ENCODE measurements around the gene TMEM121.

TMEM121 gene

DNA sequence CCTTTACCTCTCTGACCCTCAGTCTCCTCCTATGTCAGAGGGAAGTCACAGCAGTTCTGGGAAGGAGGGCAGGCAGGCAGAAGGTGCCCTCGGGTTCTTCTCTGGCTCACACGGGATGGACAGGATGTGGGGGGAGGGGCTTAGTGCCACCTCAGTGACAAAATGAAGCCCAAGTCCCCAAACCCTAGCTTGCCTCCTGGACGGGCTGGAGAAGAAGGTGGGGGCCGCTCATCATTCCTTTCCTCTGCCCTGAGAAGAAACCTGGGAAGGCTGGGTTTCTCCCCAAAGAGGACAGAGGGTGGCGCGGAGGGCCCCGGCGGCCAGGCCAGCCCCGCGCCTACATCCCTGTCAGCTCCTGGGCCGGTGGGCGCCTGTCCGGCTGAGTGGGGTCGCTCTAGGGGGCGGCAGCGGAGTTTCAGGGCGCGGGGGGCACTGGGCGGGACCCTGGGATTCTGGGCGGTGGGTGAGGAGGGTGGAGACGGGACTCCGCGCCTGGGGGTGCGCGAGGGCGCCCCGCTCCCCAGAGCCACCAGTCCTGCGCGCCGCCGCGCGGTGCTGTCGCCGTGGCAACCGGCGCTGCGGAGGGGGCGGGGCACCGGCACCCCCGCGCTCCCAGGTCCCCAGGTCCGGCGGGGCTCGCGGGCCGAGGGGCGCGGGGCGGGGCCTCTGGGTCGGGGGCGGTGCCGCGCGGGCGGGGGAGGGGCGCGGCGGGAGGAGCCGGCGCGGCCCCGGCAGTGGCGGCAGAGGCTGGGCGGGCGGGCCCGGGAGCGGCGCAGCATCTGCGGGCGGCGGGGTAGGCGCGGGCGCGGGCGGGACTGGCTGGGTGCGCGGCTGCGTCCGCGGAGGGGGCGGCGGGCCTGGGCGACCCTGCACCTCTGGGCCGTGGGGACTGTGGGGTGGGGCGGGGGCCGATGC is at the start of gene TMEM121:
Gene TMEM121, plus strand, starts transcription at position 723 of the 915 bp plus-strand sequence. CDS start 2,252 bp downstream, outside the sequence.
- DNase-seq (ENCODE audit: low read depth), result no peak
- H3K4me3 ChIP-seq (ENCODE audit: low read depth, low read length), result peak within 1 kb of the TSS; percentile 70

DNA sequence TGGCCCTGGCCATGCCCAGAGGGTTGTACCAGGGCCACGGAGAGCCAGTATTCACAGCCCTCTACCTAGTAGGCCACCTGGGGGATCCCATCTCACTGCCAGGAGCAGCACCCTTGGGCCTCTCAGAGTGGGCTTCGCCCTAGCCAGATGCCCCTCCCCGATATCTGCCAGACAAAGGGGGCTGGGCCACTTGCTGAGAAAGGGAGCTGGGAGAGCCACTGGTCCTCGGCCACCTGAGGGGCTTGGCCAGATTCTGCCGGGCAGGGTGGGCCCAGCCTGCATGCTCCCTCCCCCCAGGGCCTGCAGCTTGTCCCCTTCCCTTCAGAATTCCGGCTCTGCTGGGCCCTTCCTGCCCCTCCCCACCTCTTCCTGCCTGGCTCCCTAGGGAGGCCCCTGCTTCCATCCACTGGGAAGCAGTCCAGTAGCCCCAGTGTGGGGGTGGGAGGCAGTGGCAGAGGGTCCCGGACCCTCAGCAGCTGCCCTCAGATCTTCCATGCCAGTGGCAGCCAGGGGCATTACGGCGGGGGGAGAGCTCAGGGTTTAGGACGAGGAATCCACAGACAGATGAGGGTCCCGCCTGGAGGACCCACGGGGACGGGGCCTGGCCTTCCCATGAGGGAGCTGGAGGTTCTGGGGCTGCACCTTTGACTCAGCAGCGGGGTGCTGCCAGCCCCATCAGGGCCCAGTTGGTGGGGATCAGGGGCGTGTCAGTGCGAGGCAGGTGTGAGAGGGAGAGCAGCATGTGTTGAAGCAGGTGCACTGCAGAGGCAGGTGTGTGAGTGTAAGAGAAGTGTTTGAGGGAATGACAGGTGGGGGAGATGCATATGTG is 49.3 kb upstream of the TMEM121 start:
- no peak for DNase-seq (ENCODE audit: low read depth)
- H3K4me3 ChIP-seq (ENCODE audit: low read depth, low read length), result peak overlapping the region; percentile 64

DNA sequence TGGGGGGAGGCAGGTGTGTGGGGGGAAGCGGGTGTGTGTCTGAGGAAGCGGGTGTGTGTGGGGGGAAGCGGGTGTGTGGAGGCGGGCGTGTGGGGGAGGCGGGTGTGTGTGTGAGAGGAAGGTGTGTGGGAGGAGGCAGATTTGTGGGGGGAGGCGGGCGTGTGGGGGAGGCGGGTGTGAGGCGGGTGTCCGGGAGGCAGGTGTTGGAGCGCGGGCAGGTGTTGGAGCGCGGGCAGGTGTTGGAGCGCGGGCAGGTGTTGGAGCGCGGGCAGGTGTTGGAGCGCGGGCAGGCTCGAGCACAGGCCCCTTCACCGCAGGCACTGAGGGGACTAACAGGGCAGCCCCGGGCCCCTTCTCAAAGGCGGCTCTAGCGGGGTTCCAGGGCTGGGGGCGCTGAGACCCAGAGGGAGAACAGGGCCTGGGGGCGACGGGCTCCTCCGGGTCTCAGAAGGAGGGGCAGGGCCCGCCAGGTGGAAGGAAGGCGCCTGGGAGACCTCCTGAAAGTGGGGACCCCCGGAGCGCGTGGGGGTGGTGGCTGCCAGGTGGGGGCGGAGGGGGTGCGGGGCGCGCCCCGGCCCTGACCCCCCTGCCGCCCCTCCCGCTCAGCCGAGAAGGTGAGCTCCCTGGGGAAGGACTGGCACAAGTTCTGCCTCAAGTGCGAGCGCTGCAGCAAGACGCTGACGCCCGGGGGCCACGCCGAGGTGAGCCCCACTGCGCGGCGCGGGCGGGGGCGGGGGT is 48.6 kb upstream of the TMEM121 start:
- no peak for DNase-seq (ENCODE audit: low read depth)
- no peak overlapping the region for H3K4me3 ChIP-seq (ENCODE audit: low read depth, low read length)

DNA sequence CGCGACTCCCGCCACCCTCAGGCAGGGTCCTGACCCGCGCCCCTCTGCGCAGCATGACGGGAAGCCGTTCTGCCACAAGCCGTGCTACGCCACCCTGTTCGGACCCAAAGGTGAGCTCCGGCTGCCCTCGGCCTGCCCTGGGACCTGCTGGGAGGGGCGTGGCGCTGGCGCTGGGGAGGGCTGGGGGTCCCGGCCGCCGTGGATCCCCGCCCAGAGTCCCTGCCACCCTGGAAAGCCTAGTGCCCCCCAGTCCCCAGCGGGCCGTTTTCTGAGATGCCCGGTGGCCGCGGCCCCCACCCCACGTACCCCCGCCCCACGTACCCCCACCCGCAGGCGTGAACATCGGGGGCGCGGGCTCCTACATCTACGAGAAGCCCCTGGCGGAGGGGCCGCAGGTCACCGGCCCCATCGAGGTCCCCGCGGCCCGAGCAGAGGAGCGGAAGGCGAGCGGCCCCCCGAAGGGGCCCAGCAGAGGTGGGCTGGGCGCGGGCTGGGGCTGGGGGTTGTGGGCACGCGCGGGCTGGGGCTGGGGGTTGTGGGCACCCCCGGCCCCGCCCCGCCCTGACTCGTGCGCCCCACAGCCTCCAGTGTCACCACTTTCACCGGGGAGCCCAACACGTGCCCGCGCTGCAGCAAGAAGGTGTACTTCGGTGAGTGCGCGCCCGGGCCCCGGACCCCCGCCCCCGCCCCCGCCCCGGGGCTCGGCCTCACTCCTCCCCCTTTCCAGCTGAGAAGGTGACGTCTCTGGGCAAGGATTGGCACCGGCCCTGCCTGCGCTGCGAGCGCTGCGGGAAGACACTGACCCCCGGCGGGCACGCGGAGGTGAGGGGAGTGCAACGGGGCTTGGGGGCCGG is 47.8 kb upstream of the TMEM121 start:
- DNase-seq (ENCODE audit: low read depth), result no peak
- H3K4me3 ChIP-seq (ENCODE audit: low read depth, low read length), result no peak overlapping the region

DNA sequence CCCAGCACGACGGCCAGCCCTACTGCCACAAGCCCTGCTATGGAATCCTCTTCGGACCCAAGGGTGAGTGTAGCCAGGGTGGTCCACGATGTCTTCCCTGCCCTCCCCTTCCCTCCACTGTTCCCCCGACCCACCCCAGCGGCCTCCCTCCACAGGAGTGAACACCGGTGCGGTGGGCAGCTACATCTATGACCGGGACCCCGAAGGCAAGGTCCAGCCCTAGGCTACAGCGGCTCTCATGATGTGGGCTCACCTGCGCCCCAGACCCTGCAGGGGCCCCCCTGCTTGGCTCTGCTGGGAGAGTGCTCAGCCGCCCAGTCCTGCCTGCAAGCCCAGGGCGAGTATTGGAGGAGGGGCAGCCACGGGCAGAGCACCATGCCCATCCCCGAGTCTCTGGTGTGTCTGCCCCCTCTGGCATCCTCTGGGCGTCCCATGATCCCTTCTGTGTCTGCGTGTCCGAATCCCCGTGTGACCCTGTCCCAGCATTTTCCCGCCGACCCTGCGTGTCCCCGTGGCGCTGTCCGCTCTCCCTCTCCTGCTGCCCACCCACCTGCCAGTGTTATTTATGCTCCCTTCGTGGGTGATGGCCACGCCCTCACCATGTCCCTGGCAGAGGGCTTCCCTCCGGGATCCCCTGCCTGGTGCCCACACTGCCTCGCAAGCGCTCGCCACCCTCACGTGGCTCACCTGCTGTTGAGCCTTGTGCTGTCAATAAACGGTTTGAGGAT is 46.8 kb upstream of the TMEM121 start:
- no peak overlapping the region for H3K4me3 ChIP-seq (ENCODE audit: low read depth, low read length)
- DNase-seq (ENCODE audit: low read depth), result no peak

DNA sequence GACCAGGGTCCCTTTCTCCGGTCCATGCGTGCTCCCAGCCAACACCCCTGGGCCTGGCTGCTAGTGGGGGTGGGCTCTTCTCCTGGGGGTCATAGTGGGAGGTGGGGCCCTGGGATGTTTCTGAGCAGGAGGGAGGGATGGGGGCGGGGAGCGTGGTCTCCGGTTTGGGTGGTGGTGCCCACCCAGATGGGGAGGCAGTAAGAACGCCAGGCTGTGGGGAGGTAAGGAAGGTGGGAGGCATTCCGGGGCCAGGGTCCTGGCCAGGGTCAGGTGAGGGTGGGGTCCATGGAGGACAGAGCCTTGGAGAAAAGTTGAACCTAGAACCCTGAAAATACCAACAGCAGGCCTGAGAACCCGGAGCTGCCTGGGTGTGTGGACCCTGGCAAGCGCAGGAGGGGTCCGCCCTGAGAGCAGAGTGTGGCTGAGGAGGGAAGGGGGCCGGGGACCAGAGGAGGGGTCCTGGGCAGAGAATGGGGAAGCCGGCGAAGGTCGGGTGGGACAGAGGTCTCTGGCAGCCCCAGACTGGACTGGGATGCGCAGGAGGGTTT is 46.1 kb upstream of the TMEM121 start:
- DNase-seq (ENCODE audit: low read depth), result no peak
- no peak overlapping the region for H3K4me3 ChIP-seq (ENCODE audit: low read depth, low read length)

DNA sequence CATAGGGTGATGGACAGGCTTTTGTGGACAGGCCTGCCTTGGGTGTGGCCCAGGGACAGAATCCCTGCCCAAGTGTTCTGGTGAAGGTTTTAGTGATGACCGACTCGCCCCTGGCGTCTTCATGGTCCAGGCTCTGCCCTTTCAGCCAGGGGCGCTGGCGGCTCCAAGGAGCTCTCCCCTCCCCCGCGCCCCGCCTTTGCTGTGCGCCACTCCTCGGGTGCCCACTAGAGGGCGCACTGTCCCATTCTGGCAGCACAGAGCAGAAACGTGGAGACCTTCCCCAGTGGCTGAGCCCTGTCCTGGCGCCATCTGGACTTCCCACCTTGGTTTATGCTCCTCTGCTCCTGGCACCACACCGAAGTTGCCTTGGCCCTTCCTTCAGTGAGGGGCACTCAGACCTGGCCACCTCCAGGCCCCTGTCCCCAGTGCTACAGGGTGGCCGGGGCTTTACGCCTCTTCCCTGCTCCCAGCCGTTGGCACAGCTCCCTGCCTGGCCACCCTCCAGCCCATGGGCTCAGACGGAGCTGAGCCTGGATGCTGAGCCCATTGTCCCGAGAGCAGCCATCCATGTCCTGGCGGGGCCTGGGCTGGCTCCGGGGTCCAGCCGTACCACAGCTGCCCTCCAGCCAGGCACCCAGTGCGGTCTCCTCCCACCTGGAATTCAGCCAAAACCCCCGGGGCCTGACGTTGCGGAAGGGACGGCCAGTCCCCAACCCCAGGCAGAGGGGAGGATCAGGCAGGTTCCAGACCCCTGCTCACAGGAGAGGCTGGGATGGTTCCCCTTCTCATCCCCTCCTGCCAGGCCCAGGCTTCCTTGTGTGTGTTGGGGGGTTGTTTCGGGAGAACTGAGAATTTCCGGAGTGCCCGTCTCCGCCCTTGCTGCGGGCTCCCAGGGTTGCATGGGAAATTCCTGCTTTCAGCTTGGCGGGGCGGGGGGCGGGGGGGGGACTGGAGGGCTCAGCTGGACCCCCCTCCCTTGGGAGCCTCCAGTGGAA is 45.3 kb upstream of the TMEM121 start:
- DNase-seq (ENCODE audit: low read depth), result no peak
- H3K4me3 ChIP-seq (ENCODE audit: low read depth, low read length), result peak overlapping the region; percentile 44

DNA sequence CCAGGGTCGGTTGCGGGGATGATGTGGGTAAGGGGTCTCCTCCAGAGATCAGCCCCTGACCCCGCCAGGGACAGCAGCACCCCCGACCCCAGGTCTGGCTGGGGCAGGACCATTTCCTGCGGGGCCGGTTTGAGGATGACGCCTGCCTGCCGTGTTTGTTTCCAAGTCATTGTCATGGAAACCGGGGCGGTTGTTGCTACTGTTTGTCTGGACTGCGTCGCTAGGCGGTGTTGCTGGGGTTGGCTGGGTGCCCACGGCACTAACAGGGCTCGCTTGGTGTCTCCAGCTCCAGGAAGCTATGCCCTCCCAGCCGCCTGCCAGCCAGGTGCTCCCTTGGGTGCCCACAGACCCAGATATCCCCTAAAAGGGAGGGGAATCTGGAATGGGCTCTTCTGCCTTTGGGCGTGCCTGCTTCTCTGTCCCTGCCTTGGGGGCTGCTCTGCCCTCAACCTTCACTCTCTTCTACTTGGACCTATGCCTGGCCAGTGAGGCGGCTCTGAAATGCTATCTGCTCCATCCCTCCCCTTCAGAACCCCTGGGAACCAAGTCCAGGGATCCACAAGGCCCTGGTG is 44.4 kb upstream of the TMEM121 start:
- peak overlapping the region; percentile 44 for H3K4me3 ChIP-seq (ENCODE audit: low read depth, low read length)
- DNase-seq (ENCODE audit: low read depth), result peak; percentile 84

DNA sequence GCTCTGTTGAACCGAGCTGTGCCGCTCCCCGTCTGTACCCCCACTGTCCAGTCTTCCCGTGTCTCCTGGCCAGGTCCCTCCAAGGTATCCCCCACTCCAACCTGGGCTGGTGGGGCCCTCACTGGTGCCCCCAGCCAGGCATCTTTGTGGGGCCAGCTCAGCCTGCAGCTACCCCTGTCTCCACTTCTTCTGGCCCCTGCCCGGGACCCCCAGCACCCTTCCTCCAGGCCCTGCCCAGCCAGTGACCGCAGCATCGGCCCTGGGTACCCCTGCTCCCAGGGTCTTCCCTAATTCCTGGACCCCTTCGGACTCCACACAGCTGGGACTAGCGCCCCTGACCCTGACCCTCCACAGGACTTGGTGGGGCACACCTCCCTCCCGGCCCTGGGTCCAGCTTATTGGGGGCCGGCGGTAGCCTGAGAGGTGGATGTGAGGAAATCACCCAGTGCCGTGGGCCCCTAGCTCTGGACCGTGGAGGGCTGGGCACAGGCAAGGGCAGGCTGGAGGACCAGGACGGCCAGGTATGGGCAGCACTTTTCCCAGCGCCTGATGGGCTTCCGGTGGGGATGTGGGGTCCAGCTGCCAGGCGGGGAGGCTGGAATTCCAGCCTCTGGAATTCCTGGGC is 43.8 kb upstream of the TMEM121 start:
- no peak overlapping the region for H3K4me3 ChIP-seq (ENCODE audit: low read depth, low read length)
- DNase-seq (ENCODE audit: low read depth), result no peak

DNA sequence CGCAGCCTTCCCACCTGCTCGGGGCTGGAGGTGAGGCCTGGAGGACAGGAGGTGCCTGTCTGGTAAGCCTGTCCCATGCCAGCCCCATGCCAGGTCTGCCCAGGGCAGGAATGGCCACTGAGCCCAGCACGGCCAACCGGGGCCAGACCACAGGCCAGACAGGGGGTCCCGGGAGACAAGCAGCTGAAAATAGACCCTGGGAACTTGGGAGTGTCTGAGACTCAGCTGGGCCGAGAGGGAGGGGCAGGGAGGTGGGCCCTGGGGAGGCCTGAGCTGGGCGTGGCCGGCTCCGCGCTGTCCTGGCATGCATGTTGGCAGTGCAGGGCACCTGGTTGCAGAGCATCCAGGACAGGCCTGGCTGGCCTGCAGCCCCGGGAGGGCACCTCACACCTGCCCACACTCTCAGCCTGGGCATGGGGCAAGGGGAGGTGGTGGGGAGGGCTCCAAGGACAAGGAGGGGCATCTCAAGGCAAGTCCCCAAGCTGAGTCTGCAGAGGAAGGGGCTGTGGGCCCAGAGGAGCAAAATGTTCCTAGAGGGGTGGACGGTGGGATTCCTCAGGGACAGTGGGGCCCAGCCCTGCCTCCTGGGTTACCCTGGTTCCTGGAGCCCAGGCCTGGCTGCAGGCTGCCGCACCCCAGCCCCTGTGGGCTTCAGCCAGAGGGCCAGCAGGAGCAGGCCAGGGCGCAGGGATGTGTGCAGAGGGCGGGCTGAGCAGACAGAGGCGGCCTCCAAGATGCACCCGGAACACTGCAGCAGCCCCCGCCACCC is 42.9 kb upstream of the TMEM121 start:
- no peak overlapping the region for H3K4me3 ChIP-seq (ENCODE audit: low read depth, low read length)
- DNase-seq (ENCODE audit: low read depth), result no peak

DNA sequence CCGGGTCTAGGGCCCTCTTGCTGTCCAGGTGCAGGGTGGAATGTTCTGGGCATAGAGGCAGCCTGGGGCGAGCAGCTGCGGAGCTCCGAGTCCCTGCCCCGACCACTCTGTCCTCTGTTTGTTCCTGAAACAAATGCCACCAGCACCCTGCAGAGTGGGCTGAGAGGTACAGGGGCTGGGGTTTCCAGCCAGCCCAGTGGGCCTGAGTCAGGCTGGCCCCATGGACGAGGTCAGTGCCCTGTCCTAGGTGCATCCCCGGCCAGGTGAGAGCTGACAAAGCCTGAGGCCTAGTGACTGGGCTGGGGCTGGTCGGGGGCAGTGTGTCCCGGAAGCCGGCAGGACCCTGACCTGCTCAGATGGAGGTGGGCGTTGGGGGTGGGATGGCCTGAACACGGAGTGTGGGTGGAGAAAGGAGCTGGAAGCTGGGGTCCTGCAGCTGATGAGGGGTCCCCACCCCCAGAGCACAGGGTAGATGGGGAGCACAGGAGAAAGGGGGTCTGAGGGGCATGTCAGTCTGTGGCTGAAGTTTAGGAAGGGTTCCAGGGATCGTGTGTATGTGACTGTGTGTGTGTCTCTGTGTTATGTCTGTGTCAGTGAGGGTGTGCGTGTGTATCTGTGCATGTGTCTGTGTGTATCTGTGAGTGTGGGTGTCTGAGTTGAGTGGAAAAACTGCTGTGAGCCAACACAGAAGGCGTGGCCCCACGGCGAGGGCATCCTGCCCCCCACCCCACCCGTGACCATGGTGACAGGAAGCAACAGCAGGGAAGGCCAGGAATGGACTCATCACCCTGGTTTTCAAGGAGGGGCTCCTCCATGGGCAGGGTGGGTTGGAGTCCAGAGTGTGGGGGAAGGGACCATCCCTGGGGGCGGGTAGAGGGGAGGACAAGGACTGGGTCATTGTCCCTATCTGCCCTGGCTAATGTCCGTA is 42.0 kb upstream of the TMEM121 start:
- DNase-seq (ENCODE audit: low read depth), result no peak
- H3K4me3 ChIP-seq (ENCODE audit: low read depth, low read length), result no peak overlapping the region

DNA sequence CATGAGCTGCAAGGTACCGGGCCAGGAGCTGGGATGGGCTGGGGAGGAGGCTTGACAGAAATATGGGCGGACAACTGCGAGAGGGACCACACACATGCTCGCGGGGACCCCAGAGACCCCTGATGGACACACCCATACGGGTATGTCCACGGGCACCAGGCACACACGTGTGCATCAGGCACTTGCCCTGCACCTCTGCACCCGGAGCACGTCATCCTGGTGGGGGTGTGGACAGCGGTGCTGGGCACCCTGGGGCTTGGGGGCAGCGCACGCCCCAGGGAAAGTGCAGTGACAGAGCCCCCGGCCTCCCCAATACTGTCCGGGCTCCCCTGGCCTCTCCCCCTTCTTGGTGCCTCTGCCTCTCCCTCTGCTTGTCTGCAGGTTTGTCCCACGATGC is 41.4 kb upstream of the TMEM121 start:
- no peak overlapping the region for H3K4me3 ChIP-seq (ENCODE audit: low read depth, low read length)
- no peak for DNase-seq (ENCODE audit: low read depth)

DNA sequence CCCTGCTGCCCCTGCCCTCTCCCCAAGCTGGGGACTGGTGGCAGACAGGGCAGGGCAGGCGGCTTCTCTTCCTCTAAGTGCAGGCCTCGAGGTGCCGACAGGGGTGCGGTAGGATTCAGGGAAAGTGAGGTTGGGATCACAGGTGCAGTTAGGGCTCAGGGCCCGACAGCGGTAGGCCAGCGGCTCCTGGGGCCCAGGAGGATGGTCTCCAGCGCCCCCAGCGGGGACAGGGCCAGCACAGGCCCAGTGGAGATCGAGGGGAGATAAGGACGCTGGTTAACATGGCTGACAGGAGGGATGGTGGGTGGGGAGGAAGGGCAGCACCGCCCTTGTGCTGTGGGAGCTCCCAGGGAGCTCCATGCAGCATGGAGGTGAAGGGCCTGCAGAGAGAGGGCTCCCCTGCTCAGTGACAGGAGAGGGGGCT is 40.6 kb upstream of the TMEM121 start:
- H3K4me3 ChIP-seq (ENCODE audit: low read depth, low read length), result no peak overlapping the region
- no peak for DNase-seq (ENCODE audit: low read depth)

DNA sequence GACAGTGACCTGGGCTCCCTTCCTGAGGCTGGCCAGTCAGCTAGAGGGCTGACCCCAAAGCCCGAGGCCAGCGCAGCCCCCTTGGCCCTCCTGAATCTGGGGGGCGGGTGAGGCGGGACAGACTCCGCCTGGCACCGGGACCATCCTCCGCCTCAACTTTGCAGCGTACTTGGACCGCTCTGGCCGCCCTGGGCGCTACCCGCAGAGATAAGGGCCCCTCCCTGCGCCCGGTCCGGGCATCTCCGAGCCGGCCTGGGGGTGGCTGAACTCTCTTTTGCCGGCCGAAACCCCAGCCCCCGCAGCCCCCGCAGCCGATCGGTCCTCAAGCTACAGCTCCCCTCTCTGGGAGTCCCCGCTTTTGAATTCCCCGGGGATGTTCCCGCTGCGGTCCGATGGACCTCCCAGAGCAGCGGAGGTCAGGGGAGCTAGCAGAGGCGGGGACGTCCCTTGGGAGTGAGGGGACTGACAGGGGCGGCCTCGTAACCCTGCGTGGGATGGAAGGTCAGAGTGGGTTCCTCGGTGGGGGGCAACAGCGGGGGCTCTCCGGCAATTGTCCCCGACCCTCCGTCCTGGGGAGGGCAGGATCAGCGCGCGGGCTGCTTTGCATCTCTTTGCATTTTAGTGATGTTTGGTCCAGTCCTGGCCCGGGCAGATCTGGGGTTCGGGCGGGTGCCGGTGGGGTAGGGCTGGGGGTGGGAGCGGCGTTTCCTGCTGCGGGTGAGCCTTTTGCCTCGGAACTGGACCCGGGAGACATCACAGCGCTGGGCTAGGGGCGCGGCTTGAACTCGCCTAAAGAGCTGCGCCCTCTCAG is 40.0 kb upstream of the TMEM121 start, which contains the start of gene CRIP1:
Gene CRIP1, plus strand, starts transcription at position 724 of the 811 bp plus-strand sequence. CDS start 374 bp downstream, outside the sequence.
- no peak for DNase-seq (ENCODE audit: low read depth)
- H3K4me3 ChIP-seq (ENCODE audit: low read depth, low read length), result peak within 1 kb of the TSS; percentile 26
